Activated naive CD4-positive, alpha-beta T cell treated with anti-CD3 and anti-CD28 coated beads, Interleukin-2, amount 10 ng/mL, durations not matched to agents 7 days and 5 days (primary cell): ENCODE data around the gene NSUN4.
"Not testable (repeated sequence)": the region's sequence is repeated elsewhere in the genome, so short reads cannot be mapped to it uniquely, and the experiment has no call there.

ENCODE experiments used
- CTCF ChIA-PET: fragments of 350-600 bp; sonication (Branson Sonifier 250); formaldehyde crosslinking; loops from one replicate; lab custom pipeline; 2021; ENCODE audit warnings: antibody characterized with exemption; lab: Charles Lee
- DNase-seq: peaks from one replicate; pipeline ENCODE4 v3.0.0-alpha.2; 2020
- H3K27ac Mint-ChIP-seq: one replicate; pipeline ENCODE4 v1.8.0; 2021; ENCODE audit warnings: mild to moderate bottlenecking, moderate library complexity, mixed read lengths
- H3K27me3 Mint-ChIP-seq: one replicate; pipeline ENCODE4 v1.8.0; 2021; ENCODE audit warnings: mild to moderate bottlenecking, mixed read lengths
- H3K36me3 Mint-ChIP-seq: one replicate; pipeline ENCODE4 v1.8.0; 2021; ENCODE audit warnings: mixed read lengths
- H3K4me1 Mint-ChIP-seq: one replicate; pipeline ENCODE4 v1.8.0; 2021; ENCODE audit warnings: mixed read lengths
- H3K4me3 Mint-ChIP-seq: one replicate; pipeline ENCODE4 v1.8.0; 2021; ENCODE audit warnings: mild to moderate bottlenecking, moderate library complexity, mixed read lengths
- H3K9me3 Mint-ChIP-seq: one replicate; pipeline ENCODE4 v1.8.0; 2021; ENCODE audit warnings: mixed read lengths

Gene NSUN4

GRCh38 chr1:46367072-46367471 is 26.5 kb downstream of the NSUN4 start:
- Mint-ChIP-seq H3K27me3 (no peaks in the 10 kb centered on the region), H3K4me3 (no peak overlapping the region), H3K27ac (no peak overlapping the region), H3K4me1 (no peaks in the 10 kb centered on the region), H3K9me3 (no peaks in the 10 kb centered on the region), H3K36me3 (peaks cover 21% of the 10 kb centered on the region)
- CTCF ChIA-PET: interaction anchor here (0.6 kb wide), 1 partner anchor 60 kb away, joined by 3 read pairs; no protein-coding TSS in a partner anchor
- no peak for DNase-seq

GRCh38 chr1:46367701-46368100 is 27.1 kb downstream of the NSUN4 start:
- H3K9me3 Mint-ChIP-seq, CTCF ChIA-PET: not testable (repeated sequence)

GRCh38 chr1:46368791-46369190 is 28.2 kb downstream of the NSUN4 start:
- Mint-ChIP-seq H3K9me3 (no peaks in the 10 kb centered on the region), H3K36me3 (peaks cover 21% of the 10 kb centered on the region), H3K27me3 (no peaks in the 10 kb centered on the region), H3K27ac (no peak overlapping the region), H3K4me3 (no peak overlapping the region), H3K4me1 (no peaks in the 10 kb centered on the region)
- DNase-seq: no peak
- CTCF ChIA-PET: no interaction called here

More at GRCh38 chr1:46367701-46368100, 27.1 kb downstream of the NSUN4 start:
- not testable (repeated sequence) for DNase-seq, H3K4me1 Mint-ChIP-seq, H3K27ac Mint-ChIP-seq, H3K4me3 Mint-ChIP-seq, H3K27me3 Mint-ChIP-seq
- H3K36me3 Mint-ChIP-seq: peaks cover 18% of the 10 kb centered on the region

GRCh38 chr1:46369542-46370213 is 29.1 kb downstream of the NSUN4 start:
- peaks cover 20% of the 10 kb centered on the region for H3K36me3 Mint-ChIP-seq
- H3K4me3 Mint-ChIP-seq: no peak overlapping the region
- H3K27ac Mint-ChIP-seq: no peak overlapping the region
- no peaks in the 10 kb centered on the region for H3K9me3 Mint-ChIP-seq
- no peaks in the 10 kb centered on the region for H3K27me3 Mint-ChIP-seq
- DNase-seq: no peak
- no peaks in the 10 kb centered on the region for H3K4me1 Mint-ChIP-seq
- CTCF ChIA-PET: no interaction called here

GRCh38 chr1:46370214-46370633 is 29.6 kb downstream of the NSUN4 start:
- no peaks in the 10 kb centered on the region for H3K4me1 Mint-ChIP-seq
- peaks cover 16% of the 10 kb centered on the region for H3K36me3 Mint-ChIP-seq
- H3K27ac Mint-ChIP-seq: no peak overlapping the region
- H3K27me3 Mint-ChIP-seq: no peaks in the 10 kb centered on the region
- no peak for DNase-seq
- H3K9me3 Mint-ChIP-seq: no peaks in the 10 kb centered on the region
- H3K4me3 Mint-ChIP-seq: no peak overlapping the region
- CTCF ChIA-PET: no interaction called here

- H3K27ac Mint-ChIP-seq: no peak overlapping the region
- H3K9me3 Mint-ChIP-seq: no peaks in the 10 kb centered on the region
- no peaks in the 10 kb centered on the region for H3K27me3 Mint-ChIP-seq
- no peaks in the 10 kb centered on the region for H3K4me1 Mint-ChIP-seq
- no peak for DNase-seq
- no peak overlapping the region for H3K4me3 Mint-ChIP-seq
- H3K36me3 Mint-ChIP-seq: peaks cover 16% of the 10 kb centered on the region
- CTCF ChIA-PET: no interaction called here
Observed at GRCh38 chr1:46372431-46372830, 31.8 kb downstream of the NSUN4 start.

GRCh38 chr1:46379996-46380395 is 39.4 kb downstream of the NSUN4 start:
- CTCF ChIA-PET: no interaction called here
- no peak overlapping the region for H3K27ac Mint-ChIP-seq

GRCh38 chr1:46380508-46380907 is 39.9 kb downstream of the NSUN4 start:
- Mint-ChIP-seq H3K36me3 (peaks cover 3% of the 10 kb centered on the region), H3K9me3 (peaks cover 4% of the 10 kb centered on the region), H3K4me3 (no peak overlapping the region), H3K27me3 (peaks cover 4% of the 10 kb centered on the region), H3K4me1 (no peaks in the 10 kb centered on the region), H3K27ac (no peak overlapping the region)
- DNase-seq: no peak
- CTCF ChIA-PET: interaction anchor here (1.0 kb wide), 1 partner anchor 136 kb away, joined by 5 read pairs; no protein-coding TSS in a partner anchor

More at GRCh38 chr1:46379996-46380395, 39.4 kb downstream of the NSUN4 start:
- H3K27me3 Mint-ChIP-seq: peaks cover 4% of the 10 kb centered on the region
- H3K4me1 Mint-ChIP-seq: no peaks in the 10 kb centered on the region
- H3K9me3 Mint-ChIP-seq: peaks cover 4% of the 10 kb centered on the region
- H3K36me3 Mint-ChIP-seq: peaks cover 3% of the 10 kb centered on the region
- no peak overlapping the region for H3K4me3 Mint-ChIP-seq
- no peak for DNase-seq

- Mint-ChIP-seq H3K9me3 (peaks cover 14% of the 10 kb centered on the region), H3K27ac (no peak overlapping the region), H3K4me1 (peaks cover 9% of the 10 kb centered on the region), H3K4me3 (peak overlapping the region; percentile 57), H3K27me3 (peaks cover 48% of the 10 kb centered on the region), H3K36me3 (peaks cover 6% of the 10 kb centered on the region)
- no peak for DNase-seq
- CTCF ChIA-PET: no interaction called here
Observed at GRCh38 chr1:46393510-46393909, 52.9 kb downstream of the NSUN4 start.

- Mint-ChIP-seq H3K4me3 (peak within 1 kb of the TSS; percentile 69), H3K9me3 (peaks cover 14% of the 10 kb centered on the region), H3K36me3 (peaks cover 6% of the 10 kb centered on the region), H3K4me1 (peaks cover 9% of the 10 kb centered on the region), H3K27ac (no peak within 1 kb of the TSS), H3K27me3 (peaks cover 50% of the 10 kb centered on the region)
- CTCF ChIA-PET: no interaction called here
- peak; percentile 63 for DNase-seq
Observed at GRCh38 chr1:46394108-46394871, 53.7 kb downstream of the NSUN4 start, which contains the start of gene FAAH. FAAH (plus strand) TSS chr1:46394317; CDS start chr1:46394349, 32 bp downstream.

- CTCF ChIA-PET: no interaction called here
- DNase-seq: no peak
- peaks cover 9% of the 10 kb centered on the region for H3K4me1 Mint-ChIP-seq
- peaks cover 6% of the 10 kb centered on the region for H3K36me3 Mint-ChIP-seq
- H3K4me3 Mint-ChIP-seq: peak overlapping the region; percentile 69
- peaks cover 52% of the 10 kb centered on the region for H3K27me3 Mint-ChIP-seq
- H3K27ac Mint-ChIP-seq: no peak overlapping the region
- peaks cover 14% of the 10 kb centered on the region for H3K9me3 Mint-ChIP-seq
Observed at GRCh38 chr1:46394872-46395465, 54.4 kb downstream of the NSUN4 start.

GRCh38 chr1:46396441-46397398 is 56.1 kb downstream of the NSUN4 start:
- H3K4me3 Mint-ChIP-seq: no peak overlapping the region
- peaks cover 9% of the 10 kb centered on the region for H3K4me1 Mint-ChIP-seq
- no peak overlapping the region for H3K27ac Mint-ChIP-seq
- peaks cover 6% of the 10 kb centered on the region for H3K36me3 Mint-ChIP-seq
- peaks cover 14% of the 10 kb centered on the region for H3K9me3 Mint-ChIP-seq
- DNase-seq: no peak
- peaks cover 52% of the 10 kb centered on the region for H3K27me3 Mint-ChIP-seq
- CTCF ChIA-PET: interaction anchor here (0.5 kb wide), 1 partner anchor 306 kb away, joined by 3 read pairs; no protein-coding TSS in a partner anchor

GRCh38 chr1:46399307-46399706 is 58.7 kb downstream of the NSUN4 start:
- Mint-ChIP-seq H3K4me1 (peaks cover 4% of the 10 kb centered on the region), H3K27ac (no peak overlapping the region), H3K9me3 (no peaks in the 10 kb centered on the region), H3K4me3 (no peak overlapping the region), H3K36me3 (no peaks in the 10 kb centered on the region), H3K27me3 (peaks cover 28% of the 10 kb centered on the region)
- no peak for DNase-seq
- CTCF ChIA-PET: interaction anchor here (1.6 kb wide), 1 partner anchor 11 kb away, joined by 4 read pairs; no protein-coding TSS in a partner anchor
